ENCODE measurements around the gene MYADML2.

The MYADML2 gene

DNA sequence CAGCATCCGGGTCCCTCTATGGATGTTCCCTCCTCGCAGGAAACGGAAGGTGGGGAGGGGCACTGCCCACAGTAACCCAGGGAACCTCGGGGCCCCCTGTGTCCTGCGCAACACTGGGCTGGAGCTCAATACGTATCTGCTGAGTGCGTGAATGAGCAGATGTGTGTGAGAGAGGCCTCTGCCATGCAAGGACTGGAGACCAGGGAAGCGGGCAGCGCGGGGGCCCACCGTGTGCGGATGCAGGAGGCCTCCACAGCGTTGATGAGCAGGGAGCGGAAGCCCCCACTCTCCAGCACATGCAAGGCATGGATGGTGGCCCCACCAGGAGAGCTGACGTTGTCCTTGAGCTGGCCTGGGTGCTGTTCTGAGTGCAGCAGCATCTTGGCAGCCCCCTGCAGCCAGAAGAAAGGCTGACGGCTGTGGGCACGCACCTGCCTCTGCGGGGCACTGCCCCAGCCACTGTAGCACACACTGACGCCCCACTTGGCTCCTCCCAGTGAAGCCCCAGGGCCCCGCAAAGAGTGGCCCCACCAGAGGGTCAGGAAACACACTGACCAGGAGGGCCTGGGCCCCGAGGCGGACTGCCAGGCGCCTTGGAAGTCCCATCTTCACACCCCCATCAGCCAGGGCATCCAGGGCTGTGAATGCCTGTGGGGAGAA is 12.8 kb downstream of the MYADML2 start:
- H3K9ac ChIP-seq (ENCODE audit: low read depth in 1 of 2, low read length in 2 of 2), result no peak overlapping the region
- no peak overlapping the region for H3K4me3 ChIP-seq (ENCODE audit: low read depth in 1 of 2, low read length in 2 of 2)
- H3K27ac ChIP-seq (ENCODE audit: low read depth, low read length), result no peak overlapping the region
- peaks cover 1 to 2% of the 10 kb centered on the region in 2 donors for H3K27me3 ChIP-seq (ENCODE audit: control insufficient read depth in 1 of 2, insufficient read depth in 2 of 2, low read length in 2 of 2)
- peaks cover 7 to 20% of the 10 kb centered on the region in 2 donors for H3K4me1 ChIP-seq (ENCODE audit: control insufficient read depth in 1 of 2, insufficient read depth in 2 of 2, low read length in 2 of 2)
- no peaks in the 10 kb centered on the region for H3K36me3 ChIP-seq (ENCODE audit: control insufficient read depth in 1 of 2, insufficient read depth in 2 of 2, low read length in 2 of 2)
- no peaks in the 10 kb centered on the region for H3K9me3 ChIP-seq (ENCODE audit: control insufficient read depth in 1 of 2, low read length in 2 of 2)

GRCh38 chr17:81933178-81933699 is 13.8 kb downstream of the MYADML2 start:
- Histone ChIP-seq H3K27ac (ENCODE audit: low read depth, low read length) (no peak overlapping the region), H3K9ac (ENCODE audit: low read depth in 1 of 2, low read length in 2 of 2) (no peak overlapping the region), H3K4me3 (ENCODE audit: low read depth in 1 of 2, low read length in 2 of 2) (no peak overlapping the region), H3K9me3 (ENCODE audit: control insufficient read depth in 1 of 2, low read length in 2 of 2) (no peaks in the 10 kb centered on the region), H3K4me1 (ENCODE audit: control insufficient read depth in 1 of 2, insufficient read depth in 2 of 2, low read length in 2 of 2) (peaks cover 7 to 26% of the 10 kb centered on the region in 2 donors), H3K36me3 (ENCODE audit: control insufficient read depth in 1 of 2, insufficient read depth in 2 of 2, low read length in 2 of 2) (no peaks in the 10 kb centered on the region), H3K27me3 (ENCODE audit: control insufficient read depth in 1 of 2, insufficient read depth in 2 of 2, low read length in 2 of 2) (peaks cover 6 to 12% of the 10 kb centered on the region in 2 donors)

DNA sequence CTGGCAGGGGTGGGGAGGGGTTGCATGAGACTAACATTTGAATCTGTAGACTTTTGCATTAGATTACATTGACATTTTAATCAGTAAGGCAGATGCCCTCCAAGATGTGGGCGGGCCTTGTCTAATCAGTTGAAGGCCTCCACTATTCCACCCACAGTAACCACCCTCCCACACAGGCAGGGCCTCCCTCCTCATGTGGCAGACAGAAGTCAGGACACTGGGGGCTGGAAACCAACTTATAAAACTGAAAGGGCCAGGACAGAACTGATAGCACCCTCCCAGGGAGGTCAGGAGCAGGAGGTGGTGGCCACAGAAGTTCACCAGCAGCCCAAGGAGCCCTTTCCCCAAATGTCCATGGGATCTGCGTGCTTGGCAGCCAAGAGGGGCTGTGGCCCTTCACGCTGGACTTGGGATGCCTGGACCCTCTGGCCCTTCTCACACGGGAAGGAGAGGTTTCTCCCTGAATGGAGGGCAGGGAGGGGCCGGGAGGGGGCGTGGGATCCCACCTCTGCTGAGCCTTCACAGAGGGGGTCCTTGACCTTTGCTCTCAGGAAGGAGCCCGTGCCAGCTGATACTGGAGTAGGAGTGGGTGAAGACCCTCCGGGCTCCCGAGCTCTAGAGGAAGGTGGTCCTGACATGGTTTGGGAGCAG is 14.6 kb downstream of the MYADML2 start:
- Histone ChIP-seq H3K9me3 (ENCODE audit: control insufficient read depth in 1 of 2, low read length in 2 of 2) (no peaks in the 10 kb centered on the region), H3K36me3 (ENCODE audit: control insufficient read depth in 1 of 2, insufficient read depth in 2 of 2, low read length in 2 of 2) (no peaks in the 10 kb centered on the region), H3K27ac (ENCODE audit: low read depth, low read length) (no peak overlapping the region), H3K9ac (ENCODE audit: low read depth in 1 of 2, low read length in 2 of 2) (no peak overlapping the region), H3K4me1 (ENCODE audit: control insufficient read depth in 1 of 2, insufficient read depth in 2 of 2, low read length in 2 of 2) (peaks cover 7 to 29% of the 10 kb centered on the region in 2 donors), H3K4me3 (ENCODE audit: low read depth in 1 of 2, low read length in 2 of 2) (no peak overlapping the region), H3K27me3 (ENCODE audit: control insufficient read depth in 1 of 2, insufficient read depth in 2 of 2, low read length in 2 of 2) (peaks cover 6 to 12% of the 10 kb centered on the region in 2 donors)

DNA sequence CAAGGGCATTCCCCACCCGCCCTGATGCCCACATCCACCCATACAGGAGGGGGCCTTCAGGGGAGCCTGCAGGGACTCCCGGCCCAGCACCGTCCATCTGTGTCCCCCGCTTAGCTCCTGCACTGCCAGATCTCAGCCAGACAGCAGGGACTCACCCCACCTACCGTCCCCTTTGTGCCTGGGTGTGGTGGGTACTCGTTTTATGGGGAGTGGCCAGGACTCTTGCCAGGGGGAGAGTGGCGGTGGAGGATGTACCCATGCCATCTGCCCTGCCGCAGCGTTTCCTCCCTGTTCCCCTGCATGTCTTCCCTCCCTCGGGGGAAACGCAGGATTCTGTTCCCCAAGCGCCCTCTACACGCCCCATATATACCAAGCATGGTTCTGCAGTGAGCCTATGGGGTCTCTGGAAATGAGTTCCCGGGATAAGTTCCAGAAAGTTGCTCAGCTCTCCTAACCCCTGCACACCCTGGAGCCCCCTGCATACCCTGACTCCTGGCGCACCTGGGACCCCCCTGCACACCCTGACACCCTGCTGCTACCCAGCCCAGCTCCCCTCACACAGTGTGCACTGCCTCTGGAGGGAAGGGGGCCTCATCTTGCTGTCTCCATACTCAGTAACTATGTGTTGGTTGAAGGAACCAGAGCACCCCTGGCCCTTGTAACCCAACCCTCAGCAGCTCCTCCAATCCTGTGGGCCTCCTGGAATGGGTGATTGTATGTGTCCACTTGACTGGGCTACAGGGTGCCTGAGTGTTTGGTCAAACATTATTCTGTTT is 15.3 kb downstream of the MYADML2 start:
- H3K27ac ChIP-seq (ENCODE audit: low read depth, low read length), result no peak overlapping the region
- no peak overlapping the region for H3K4me3 ChIP-seq (ENCODE audit: low read depth in 1 of 2, low read length in 2 of 2)
- peaks cover 7 to 26% of the 10 kb centered on the region in 2 donors for H3K4me1 ChIP-seq (ENCODE audit: control insufficient read depth in 1 of 2, insufficient read depth in 2 of 2, low read length in 2 of 2)
- no peaks in the 10 kb centered on the region for H3K36me3 ChIP-seq (ENCODE audit: control insufficient read depth in 1 of 2, insufficient read depth in 2 of 2, low read length in 2 of 2)
- H3K9ac ChIP-seq (ENCODE audit: low read depth in 1 of 2, low read length in 2 of 2), result no peak overlapping the region
- peaks cover 6 to 12% of the 10 kb centered on the region in 2 donors for H3K27me3 ChIP-seq (ENCODE audit: control insufficient read depth in 1 of 2, insufficient read depth in 2 of 2, low read length in 2 of 2)
- H3K9me3 ChIP-seq (ENCODE audit: control insufficient read depth in 1 of 2, low read length in 2 of 2), result no peaks in the 10 kb centered on the region

GRCh38 chr17:81931189-81931556 is 15.9 kb downstream of the MYADML2 start:
- Histone ChIP-seq H3K27me3 (ENCODE audit: control insufficient read depth in 1 of 2, insufficient read depth in 2 of 2, low read length in 2 of 2) (peaks cover 6 to 12% of the 10 kb centered on the region in 2 donors), H3K9me3 (ENCODE audit: control insufficient read depth in 1 of 2, low read length in 2 of 2) (no peaks in the 10 kb centered on the region), H3K36me3 (ENCODE audit: control insufficient read depth in 1 of 2, insufficient read depth in 2 of 2, low read length in 2 of 2) (no peaks in the 10 kb centered on the region), H3K27ac (ENCODE audit: low read depth, low read length) (no peak overlapping the region), H3K9ac (ENCODE audit: low read depth in 1 of 2, low read length in 2 of 2) (no peak overlapping the region), H3K4me3 (ENCODE audit: low read depth in 1 of 2, low read length in 2 of 2) (no peak overlapping the region), H3K4me1 (ENCODE audit: control insufficient read depth in 1 of 2, insufficient read depth in 2 of 2, low read length in 2 of 2) (peaks cover 9 to 24% of the 10 kb centered on the region in 2 donors)

DNA sequence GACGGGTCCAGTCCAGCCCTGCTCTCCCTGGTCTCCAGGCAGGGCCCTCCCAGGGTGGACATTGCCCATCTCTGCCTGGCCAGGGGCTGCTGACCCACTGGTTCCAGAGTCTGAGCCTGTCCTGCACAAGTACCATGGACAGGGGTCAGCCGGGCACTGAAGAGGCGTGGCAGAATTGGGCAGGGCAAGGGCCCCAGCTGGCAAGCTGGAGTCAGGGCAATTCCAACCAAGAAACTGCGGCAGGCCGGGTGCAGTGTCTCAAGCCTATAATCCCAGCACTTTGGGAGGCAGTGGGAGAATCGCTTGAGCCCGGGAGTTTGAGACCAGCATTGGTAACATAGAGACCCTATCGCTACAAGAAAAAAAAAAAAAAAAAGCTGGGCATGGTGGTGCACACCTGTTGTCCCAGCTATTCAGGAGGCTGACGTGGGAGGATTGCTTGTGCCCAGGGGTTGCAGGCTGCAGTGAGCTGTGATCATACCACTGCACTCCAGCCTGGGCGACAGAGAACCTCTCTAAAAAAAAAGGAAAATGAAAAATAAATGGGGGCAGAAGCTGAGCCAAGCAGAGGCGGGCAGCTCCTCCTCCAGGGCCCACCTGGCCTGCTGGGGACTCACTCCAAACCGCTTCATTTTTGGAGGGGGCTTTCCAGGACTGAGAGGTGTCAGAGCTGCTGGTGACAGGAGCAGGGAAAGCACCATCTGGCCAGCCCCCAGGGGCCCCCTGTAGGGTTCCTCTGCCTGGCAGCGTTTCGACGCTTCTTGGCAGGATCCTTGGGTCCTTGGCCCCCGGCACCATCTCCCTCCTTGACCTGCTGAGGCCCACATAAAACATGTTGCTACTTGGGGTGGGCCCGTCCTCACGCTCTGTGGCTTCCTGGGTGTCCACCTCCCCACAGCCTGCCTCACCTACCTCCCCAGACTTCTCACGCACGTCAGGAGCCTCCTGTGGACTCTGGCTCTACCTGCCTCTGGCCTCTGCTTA is 16.6 kb downstream of the MYADML2 start:
- peaks cover 6 to 12% of the 10 kb centered on the region in 2 donors for H3K27me3 ChIP-seq (ENCODE audit: control insufficient read depth in 1 of 2, insufficient read depth in 2 of 2, low read length in 2 of 2)

DNA sequence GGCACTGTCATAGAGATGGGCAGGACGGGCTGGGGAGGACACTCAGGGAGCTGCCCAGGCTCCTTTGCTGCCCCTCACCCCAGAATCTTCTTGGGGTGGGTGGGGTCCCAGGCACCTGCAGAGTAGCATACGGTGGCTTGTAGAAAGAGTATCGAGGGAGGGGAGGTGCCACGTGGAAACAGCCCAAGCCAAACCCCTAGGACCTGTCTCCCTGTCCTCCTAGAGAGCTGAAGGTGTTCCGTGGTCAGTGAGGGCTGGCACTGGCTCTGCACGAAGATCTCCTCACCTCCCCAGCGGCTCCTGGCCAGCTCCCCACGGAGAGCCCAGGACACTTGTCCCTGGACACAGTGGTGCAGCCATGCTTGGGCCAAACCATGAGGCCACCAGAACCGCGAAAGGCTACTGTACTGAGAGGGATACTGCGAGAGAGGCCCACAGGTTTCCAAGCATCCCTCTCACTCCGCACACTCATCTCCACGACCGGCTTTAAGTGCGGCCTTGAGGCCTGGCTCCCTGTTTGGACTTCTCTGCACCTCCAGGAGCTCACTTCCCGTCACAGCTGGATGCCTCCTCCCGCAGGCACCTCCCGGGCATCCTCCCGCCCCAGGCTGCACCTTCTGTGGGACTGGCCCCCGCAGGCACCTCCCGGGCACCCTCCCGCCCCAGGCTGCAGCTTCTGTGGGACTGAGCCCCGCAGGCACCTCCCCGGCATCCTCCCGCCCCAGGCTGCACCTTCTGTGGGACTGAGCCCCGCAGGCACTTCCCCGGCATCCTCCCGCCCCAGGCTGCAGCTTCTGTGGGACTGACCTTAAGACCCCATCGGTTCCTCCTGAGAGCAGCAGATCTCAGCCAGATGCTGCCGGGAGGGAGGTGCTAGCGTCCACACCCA is 17.5 kb downstream of the MYADML2 start:
- Histone ChIP-seq H3K9ac (ENCODE audit: low read depth in 1 of 2, low read length in 2 of 2) (no peak overlapping the region), H3K27me3 (ENCODE audit: control insufficient read depth in 1 of 2, insufficient read depth in 2 of 2, low read length in 2 of 2) (peaks cover 6 to 12% of the 10 kb centered on the region in 2 donors), H3K4me3 (ENCODE audit: low read depth in 1 of 2, low read length in 2 of 2) (no peak overlapping the region), H3K36me3 (ENCODE audit: control insufficient read depth in 1 of 2, insufficient read depth in 2 of 2, low read length in 2 of 2) (no peaks in the 10 kb centered on the region), H3K4me1 (ENCODE audit: control insufficient read depth in 1 of 2, insufficient read depth in 2 of 2, low read length in 2 of 2) (peaks cover 23 to 41% of the 10 kb centered on the region in 2 donors), H3K27ac (ENCODE audit: low read depth, low read length) (no peak overlapping the region), H3K9me3 (ENCODE audit: control insufficient read depth in 1 of 2, low read length in 2 of 2) (no peaks in the 10 kb centered on the region)

More for the DNA sequence above, 16.6 kb downstream of the MYADML2 start:
- Histone ChIP-seq H3K9ac (ENCODE audit: low read depth in 1 of 2, low read length in 2 of 2) (no peak overlapping the region), H3K4me1 (ENCODE audit: control insufficient read depth in 1 of 2, insufficient read depth in 2 of 2, low read length in 2 of 2) (peaks cover 14 to 32% of the 10 kb centered on the region in 2 donors), H3K9me3 (ENCODE audit: control insufficient read depth in 1 of 2, low read length in 2 of 2) (no peaks in the 10 kb centered on the region), H3K4me3 (ENCODE audit: low read depth in 1 of 2, low read length in 2 of 2) (no peak overlapping the region), H3K36me3 (ENCODE audit: control insufficient read depth in 1 of 2, insufficient read depth in 2 of 2, low read length in 2 of 2) (no peaks in the 10 kb centered on the region), H3K27ac (ENCODE audit: low read depth, low read length) (no peak overlapping the region)

DNA sequence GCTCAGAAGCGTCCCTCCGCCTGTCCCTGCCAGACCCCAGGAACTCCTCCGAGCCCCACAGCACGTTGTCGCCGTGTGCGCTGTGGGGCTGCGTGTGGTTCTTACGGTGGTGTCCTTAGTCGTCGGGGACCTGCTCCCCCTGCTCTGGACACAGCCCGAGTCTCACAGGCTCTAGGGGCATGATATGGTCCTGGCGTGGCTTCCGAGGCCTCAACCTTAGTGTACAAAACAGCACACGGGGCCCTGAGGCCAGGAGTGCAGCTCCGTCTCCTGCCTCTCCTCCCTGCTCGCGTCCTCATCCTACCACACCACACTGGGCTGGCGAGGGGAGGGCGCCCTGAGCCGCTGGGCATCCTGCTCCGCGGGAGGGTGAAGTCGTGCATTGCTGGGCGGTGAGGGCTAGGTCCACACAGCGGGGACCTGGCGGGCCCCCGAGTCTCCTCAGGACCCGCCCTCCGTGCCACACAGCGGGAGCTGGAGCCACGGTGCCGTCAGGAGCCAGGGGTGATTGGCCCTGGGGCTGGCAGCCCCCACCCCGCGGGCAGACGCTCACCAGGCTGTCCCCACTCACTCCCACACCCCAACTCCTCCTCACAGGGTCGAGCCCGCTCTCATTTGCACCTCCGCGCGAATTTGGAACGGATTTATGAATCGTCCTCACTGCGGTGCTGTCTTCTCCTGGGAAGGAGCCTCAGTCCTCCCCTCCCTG is 18.3 kb downstream of the MYADML2 start:
- H3K4me1 ChIP-seq (ENCODE audit: control insufficient read depth in 1 of 2, insufficient read depth in 2 of 2, low read length in 2 of 2), result peaks cover 31 to 49% of the 10 kb centered on the region in 2 donors
- H3K9ac ChIP-seq (ENCODE audit: low read depth in 1 of 2, low read length in 2 of 2), result peak overlapping the region in 1 of 2 donors; percentile 25
- no peak overlapping the region for H3K27ac ChIP-seq (ENCODE audit: low read depth, low read length)
- peak overlapping the region; percentile 64 to 67 for H3K4me3 ChIP-seq (ENCODE audit: low read depth in 1 of 2, low read length in 2 of 2)
- H3K9me3 ChIP-seq (ENCODE audit: control insufficient read depth in 1 of 2, low read length in 2 of 2), result no peaks in the 10 kb centered on the region
- H3K36me3 ChIP-seq (ENCODE audit: control insufficient read depth in 1 of 2, insufficient read depth in 2 of 2, low read length in 2 of 2), result no peaks in the 10 kb centered on the region
- H3K27me3 ChIP-seq (ENCODE audit: control insufficient read depth in 1 of 2, insufficient read depth in 2 of 2, low read length in 2 of 2), result peaks cover 6 to 12% of the 10 kb centered on the region in 2 donors

Measured in duodenal mucosa (tissue), 2 donors.